ENCODE data around the gene MAPRE2.

DNA sequence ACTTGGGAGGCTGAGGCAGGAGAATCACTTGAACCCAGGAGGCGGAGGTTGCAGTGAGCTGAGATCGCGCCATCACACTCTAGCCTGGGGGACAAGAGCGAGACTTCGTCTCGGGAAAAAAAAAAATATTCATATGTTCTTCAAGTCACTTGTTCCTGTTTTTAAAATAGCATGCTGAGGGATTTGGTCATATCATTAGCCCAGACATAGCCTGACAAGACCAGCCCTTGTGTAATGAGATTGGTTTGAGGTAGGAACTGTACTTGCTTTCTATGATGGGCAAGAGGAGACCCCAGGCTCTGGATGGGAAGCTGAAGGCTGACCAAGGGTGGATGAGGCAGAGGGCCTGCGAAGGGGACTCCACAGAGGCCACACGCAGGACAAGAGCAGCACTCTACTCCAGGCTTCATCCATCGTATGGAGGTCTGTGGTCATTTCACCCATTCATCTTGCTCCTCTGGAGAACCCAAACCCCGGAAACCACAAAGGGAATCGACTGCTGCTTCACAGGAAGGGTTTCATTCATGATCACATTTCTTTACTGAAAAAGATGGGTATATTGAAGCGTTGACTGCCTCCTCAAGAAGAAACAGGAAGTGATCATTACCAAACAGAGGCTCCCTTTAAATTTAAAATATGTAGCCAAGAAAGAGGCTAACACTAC lies 112.5 kb downstream of the MAPRE2 start:
- TF ChIP-seq EZH2 (IDR thresholded peaks at IDR 0.05; ENCODE audit: borderline replicate concordance, low read depth, low read length, poor library complexity, severe bottlenecking) = no peak
- TF ChIP-seq, protein P1, sequence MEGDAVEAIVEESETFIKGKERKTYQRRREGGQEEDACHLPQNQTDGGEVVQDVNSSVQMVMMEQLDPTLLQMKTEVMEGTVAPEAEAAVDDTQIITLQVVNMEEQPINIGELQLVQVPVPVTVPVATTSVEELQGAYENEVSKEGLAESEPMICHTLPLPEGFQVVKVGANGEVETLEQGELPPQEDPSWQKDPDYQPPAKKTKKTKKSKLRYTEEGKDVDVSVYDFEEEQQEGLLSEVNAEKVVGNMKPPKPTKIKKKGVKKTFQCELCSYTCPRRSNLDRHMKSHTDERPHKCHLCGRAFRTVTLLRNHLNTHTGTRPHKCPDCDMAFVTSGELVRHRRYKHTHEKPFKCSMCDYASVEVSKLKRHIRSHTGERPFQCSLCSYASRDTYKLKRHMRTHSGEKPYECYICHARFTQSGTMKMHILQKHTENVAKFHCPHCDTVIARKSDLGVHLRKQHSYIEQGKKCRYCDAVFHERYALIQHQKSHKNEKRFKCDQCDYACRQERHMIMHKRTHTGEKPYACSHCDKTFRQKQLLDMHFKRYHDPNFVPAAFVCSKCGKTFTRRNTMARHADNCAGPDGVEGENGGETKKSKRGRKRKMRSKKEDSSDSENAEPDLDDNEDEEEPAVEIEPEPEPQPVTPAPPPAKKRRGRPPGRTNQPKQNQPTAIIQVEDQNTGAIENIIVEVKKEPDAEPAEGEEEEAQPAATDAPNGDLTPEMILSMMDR (conservative IDR thresholded peaks at IDR 0.05; ENCODE audit: low read depth, low read length) = no peak
